NB4 (cell line): ENCODE measurements around the gene TRABD2B.

Experiments used
- DNase-seq: peaks from one replicate; pipeline ENCODE4 v3.0.0; 2010; ENCODE audit warnings: low read depth
- H3K4me3 ChIP-seq: one replicate; pipeline ENCODE4 v1.5.1; 2011; ENCODE audit warnings: mild to moderate bottlenecking, low read depth, low read length, moderate library complexity
- CTCF ChIP-seq: IDR thresholded peaks from one replicate; pipeline ENCODE4 v1.5.1; 2012; ENCODE audit warnings: low read depth, low read length
- MAX ChIP-seq: IDR thresholded peaks from 2 replicates; pipeline ENCODE4 v1.6.1; 2011; ENCODE audit warnings: low read depth, low read length
- MYC ChIP-seq: IDR thresholded peaks from 2 replicates; pipeline ENCODE4 v1.6.1; 2011; ENCODE audit warnings: low read depth, low read length
- POLR2A ChIP-seq: IDR thresholded peaks from 2 replicates; pipeline ENCODE4 v1.6.1; 2011; ENCODE audit warnings: mild to moderate bottlenecking; ENCODE audit not compliant: insufficient read length; ENCODE audit errors: extremely low read depth

Gene TRABD2B

GRCh38 chr1:47890779-47891178 lies 106.4 kb downstream of the TRABD2B start:
- TF ChIP-seq POLR2A (no peak), CTCF (no peak), MAX (no peak), MYC (no peak)
- H3K4me3 ChIP-seq, result no peak overlapping the region
- DNase-seq, result no peak

- TF ChIP-seq MYC, result no peak
- TF ChIP-seq CTCF, result no peak
- no peak for TF ChIP-seq MAX
- no peak for TF ChIP-seq POLR2A
- no peak for DNase-seq
- no peak overlapping the region for H3K4me3 ChIP-seq
Observed at GRCh38 chr1:47888294-47888629, 108.9 kb downstream of the TRABD2B start.

GRCh38 chr1:47887475-47888293 lies 109.5 kb downstream of the TRABD2B start:
- no peak for DNase-seq
- no peak overlapping the region for H3K4me3 ChIP-seq
- TF ChIP-seq MAX (no peak), MYC (no peak), POLR2A (no peak), CTCF (no peak)

GRCh38 chr1:47887060-47887459 lies 110.1 kb downstream of the TRABD2B start:
- DNase-seq, result no peak
- no peak for TF ChIP-seq MYC
- no peak for TF ChIP-seq POLR2A
- no peak for TF ChIP-seq MAX
- no peak for TF ChIP-seq CTCF
- no peak overlapping the region for H3K4me3 ChIP-seq

- TF ChIP-seq CTCF (no peak), MYC (no peak), MAX (no peak), POLR2A (no peak)
- no peak for DNase-seq
Observed at GRCh38 chr1:47886141-47886540, 111.0 kb downstream of the TRABD2B start.

More at GRCh38 chr1:47886141-47886540, 111.0 kb downstream of the TRABD2B start:
- no peak overlapping the region for H3K4me3 ChIP-seq
